ENCODE data around the gene CIDEB.
A peak's percentile ranks its signal among the peaks of the same experiment; 100 is the strongest.

Gene CIDEB

DNA sequence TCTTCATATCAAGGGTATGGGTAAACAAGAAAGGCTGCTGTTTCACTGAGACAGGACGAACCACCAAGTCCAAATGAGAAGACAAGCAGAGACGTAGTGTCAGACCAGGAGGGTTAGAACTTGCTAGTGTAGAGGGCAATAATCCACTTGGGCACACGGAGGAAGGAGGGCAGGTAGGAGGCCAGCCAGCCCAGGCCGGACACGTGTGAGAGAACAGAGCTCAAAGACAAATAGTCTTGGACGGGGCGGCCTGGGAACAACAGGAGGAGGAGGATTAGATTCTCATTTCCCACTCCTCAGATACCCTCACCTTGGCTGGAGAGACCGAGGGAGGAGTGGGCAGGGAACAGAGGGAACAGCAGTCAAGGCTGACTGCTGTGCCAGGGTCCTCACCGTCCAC lies 17.0 kb downstream of the CIDEB start:
- no peak for DNase-seq (ENCODE audit: low spot score)

DNA sequence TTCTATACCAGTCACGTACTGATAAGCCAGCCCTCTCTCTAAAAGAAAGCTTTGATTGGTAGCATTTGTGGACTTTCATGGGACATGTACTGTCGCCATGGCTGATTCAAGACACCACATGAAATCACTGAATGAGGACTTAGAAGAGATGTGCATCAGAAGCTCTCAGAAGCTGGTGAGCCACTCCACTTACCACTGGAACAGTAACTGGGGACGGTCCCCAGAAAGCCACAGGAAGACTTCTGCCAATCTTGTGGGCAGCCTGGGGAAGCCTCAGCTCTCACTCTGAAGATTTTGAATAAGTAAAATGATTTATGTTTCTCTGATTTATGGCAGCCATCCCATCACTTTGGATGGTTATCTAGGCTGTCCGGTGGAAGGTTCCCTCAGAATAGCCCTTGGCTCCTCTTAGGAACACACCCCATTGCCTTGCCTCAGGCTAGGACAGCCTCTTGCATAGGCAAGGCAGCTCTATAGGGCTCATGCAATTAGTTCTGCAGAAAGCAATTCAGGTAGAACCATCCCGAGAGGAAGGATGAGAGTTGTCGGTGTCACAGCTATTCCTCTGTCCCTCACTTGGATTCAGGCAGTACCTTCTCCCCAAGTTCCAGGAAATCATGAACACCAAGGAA lies 18.0 kb downstream of the CIDEB start:
- peak; percentile 79 for DNase-seq (ENCODE audit: low spot score)

DNA sequence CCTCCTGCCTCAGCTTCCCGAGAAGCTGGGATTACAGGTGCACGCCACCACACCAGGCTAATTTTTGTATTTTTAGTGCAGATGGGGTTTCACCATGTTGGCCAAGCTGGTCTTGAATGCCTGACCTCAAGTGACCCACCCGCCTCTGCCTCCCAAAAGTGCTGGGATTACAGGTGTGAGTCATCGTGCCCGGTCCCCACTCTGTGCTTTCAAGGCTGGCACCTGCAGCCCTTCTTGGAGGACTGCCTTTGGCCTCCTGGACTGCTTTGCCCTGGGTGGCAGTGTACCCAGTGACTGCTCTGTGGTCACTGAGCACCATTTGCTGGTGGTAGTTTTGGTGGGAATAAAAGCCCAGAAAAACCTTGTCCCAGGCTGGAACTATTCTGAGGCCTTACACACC lies 20.8 kb downstream of the CIDEB start:
- DNase-seq (ENCODE audit: low spot score): no peak

DNA sequence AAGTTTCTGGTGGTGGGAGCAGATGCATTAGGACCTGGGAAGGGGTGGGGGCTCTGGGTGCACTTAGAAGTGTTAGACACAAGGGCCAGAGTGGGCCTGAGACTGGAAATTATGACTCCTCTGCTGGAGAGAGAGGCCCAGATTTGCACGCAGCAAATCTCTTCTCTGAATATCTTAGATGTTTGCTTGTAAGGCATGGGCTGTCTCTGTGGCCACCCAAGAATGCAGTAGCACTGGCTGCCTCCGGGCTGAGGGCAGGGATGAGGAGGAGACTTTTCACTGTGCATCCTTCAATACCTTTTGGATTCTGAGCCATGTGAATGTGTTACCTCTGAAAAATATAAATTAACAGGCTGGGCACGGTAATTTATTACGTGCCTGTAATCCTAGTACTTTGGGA lies 22.4 kb downstream of the CIDEB start:
- DNase-seq (ENCODE audit: low spot score): no peak

DNA sequence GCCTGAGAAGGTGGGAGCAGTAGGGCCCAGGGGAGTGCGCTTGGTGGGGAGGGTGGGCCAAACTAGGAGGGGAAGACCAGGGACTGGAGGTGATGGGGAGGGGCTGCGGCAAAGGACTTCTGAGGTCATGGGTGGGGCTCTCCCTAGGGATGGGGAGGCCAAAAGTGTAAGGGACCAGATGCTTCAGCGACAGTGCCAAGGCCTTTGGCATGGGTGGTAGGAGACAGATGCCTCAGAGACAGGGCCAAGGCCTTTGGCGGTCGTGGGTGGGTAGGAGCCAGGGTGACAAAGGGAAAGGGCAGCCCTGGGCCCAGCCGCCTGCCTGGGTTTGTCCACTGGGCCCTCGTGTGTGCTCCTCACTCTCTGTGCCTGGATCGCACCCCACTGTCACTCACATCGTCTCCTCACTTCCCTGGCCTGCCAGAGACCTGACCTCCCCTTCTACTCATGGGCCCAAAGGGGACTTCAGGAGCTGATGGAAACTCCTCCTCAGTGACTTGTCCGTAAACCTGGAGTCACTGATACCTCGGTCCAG lies 23.2 kb downstream of the CIDEB start:
- DNase-seq (ENCODE audit: low spot score): no peak

DNA sequence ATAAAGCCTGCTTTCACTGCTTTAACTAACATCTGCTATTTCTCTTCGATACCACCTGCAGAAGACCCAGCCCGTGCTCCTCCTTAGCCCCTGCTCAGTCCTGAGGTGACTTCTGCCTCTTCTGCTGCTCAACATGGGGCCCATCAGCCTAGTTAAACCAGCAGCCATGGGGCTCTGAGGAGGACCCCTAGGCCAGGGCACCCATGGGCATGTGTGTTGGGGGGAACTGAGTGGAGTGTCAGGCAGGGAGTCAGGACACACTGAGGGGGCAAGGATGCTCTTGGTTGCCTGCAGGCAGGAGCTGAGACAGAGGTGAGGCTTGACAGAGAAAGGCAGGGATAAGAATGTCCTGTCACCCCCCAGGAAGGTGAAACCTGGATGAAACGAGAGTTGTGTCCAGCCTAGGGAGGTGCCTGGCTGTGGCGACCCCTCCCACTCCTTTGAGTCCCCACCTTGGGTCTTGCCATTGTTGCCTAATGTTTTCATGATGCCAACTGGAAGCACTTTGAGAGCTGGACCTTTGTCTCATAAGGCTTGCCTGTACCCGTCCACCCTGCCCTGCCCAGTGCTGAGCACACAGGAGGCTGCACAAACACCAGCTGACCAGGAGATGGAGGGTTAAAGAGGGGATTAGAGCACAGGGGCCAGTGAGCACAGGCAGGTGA lies 23.8 kb downstream of the CIDEB start:
- no peak for DNase-seq (ENCODE audit: low spot score)

DNA sequence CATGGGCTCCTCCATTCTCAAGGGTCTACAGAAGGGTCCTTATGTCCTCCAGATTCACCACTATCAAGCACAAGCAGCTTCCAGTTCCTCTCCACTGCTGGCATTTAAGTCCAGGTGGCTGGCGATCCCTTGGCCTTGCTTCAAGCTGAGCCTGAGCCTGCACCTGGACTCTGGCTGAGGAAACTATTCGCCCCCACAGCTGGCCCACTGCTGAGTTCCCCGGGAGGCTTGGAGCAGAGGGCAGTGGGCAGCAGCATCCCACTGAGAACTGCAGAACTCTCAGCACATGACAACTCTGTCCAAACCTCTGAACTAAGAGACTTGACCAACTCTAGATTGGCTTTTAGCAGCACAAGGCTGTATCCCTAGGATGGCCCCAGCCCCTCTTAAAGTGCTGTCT lies 25.0 kb downstream of the CIDEB start:
- DNase-seq (ENCODE audit: low spot score): no peak

DNA sequence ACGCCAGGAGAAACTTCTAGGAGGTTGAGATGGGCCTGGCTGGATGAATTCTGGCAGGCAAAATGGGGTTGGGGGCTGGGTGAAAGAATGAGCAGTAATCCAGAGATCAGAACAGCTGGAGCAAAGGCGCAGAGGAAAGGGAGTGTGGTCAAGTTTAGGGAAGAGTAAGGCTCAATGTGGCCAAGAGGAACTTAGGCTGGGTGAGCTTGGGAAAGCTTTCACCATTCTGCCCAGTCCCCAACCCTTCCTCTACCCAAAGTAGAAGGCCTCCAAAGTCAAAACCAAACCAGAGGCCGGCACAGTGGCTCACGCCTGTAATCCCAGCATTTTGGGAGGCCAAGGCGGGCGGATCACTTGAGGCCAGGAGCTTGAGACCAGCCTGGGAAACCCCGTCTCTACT lies 26.1 kb downstream of the CIDEB start:
- no peak for DNase-seq (ENCODE audit: low spot score)

DNA sequence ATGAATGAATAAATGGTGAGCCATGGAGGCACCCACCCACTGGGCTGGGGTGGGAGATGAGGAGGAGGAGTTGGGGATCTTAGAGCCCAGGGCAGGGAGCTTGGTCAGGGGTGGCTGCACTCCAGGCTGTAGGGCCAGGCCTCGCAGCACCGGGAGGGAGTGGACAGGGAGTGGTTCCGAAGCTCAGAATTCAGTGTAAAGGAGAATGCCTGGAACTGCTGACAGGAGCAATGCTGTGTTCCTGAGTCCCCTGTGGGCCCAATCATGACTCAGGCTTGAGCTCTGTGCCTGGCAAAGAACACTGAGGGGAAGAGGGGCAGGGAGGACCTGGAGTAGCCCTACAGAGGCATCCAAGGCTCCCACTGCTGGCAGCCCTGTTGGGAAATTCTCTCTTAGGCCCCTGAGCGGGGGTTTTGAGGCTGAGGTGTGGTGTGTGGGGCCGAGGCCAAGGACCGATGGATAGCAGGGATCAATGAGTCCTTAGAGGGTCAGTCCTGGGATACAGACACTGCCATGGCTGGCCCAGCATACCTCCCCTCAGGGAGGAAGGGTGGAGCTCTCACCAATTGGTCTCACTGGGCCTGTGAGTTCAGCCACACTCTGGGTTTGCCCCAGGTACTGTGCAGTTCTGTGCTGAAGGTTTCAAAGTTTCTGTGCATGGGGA lies 26.8 kb downstream of the CIDEB start:
- no peak for DNase-seq (ENCODE audit: low spot score)

DNA sequence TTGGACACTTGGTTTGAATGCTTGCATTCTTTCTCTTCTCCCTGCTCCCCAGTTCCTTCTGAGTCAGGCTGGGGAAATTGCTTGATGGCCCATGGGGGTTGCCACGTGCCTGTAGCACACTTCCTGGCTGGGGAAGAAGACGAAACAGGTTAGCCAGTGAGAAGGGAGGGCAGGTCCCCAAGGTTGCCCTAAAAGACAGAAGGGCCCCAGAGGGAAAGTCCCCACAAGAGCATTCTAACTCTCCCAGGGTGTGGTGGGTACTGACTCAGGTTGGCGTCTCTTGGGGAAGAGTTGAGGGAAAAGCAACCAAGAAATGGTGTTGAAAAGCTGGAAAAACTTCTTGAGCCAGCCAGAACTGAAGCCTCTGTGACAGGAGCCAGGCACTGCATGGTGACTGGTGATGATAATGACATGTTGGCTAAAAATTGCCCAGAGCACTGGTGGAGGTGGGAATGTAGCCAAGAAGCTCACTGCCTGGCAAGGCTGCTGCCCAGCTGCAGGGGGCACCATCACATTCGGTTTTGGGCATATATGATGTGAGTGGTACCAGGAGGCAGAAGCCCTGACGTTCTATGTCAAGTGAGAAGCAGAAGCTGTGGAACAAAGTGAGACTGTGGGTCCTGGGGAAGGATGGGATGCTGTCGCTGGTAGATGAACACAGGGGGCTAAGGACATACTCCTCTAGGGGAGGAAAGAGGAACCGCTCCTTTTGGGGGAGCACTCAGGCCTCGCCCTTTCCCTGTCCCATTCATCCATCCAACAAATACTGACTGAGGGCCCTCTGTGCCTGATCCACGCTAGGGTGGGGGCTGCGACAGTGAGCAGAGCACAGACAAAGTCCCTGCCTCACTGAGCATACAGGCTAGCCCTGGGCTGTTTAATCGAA lies 28.2 kb downstream of the CIDEB start:
- DNase-seq (ENCODE audit: low spot score): peak; percentile 53

DNA sequence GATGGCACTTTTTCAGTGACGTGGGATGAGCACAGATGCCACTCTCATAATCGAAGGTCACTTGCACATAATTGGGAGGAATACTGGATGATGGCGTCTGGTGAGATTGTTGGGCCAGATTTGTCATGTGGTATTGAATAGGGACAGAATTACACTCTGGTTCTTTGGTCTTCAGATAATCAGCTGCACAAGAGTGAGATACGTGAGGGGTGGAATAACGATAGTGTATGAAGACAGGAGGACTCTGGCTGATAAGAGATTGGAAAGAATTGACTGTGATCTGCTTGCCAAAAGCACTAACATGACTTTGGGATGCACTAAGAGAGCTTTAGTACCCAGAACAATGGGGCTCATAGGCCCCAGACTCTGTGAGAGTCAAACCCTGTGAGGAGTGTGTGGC lies 29.4 kb downstream of the CIDEB start:
- no peak for DNase-seq (ENCODE audit: low spot score)

DNA sequence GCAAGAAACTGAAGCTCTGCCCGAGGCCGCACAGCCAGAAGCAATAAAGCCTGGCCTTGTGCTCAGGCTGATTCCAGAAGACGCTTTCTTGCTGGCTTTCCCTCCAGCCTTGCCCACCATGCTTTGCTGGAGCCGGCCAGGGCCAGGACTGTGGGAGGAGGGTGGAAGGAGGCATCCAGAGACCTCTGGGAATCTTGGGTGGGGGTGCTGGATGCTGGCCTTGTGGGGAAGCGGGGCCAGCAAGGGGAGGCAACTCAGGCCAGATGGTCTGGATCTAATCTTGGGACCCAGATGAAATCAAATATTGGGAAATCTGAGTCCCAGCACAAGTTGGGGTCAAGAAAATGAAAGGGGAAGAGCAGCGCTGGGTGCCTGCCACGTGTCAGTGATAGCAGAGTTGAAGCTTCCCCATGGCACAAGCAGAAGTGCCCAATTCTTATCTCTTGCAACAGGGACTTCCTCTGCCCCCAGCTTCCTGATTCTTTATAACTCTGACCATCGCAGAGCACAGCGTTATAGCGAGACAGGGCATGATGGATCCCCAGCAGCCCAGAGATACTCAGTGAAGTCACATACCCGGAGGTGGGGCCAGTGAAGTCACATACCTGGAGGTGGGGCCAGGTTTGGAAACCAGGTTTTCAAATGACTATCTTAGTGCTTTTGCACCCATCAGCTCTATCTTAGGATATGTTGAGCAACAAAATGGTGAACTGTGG lies 30.0 kb downstream of the CIDEB start:
- DNase-seq (ENCODE audit: low spot score): no peak

DNA sequence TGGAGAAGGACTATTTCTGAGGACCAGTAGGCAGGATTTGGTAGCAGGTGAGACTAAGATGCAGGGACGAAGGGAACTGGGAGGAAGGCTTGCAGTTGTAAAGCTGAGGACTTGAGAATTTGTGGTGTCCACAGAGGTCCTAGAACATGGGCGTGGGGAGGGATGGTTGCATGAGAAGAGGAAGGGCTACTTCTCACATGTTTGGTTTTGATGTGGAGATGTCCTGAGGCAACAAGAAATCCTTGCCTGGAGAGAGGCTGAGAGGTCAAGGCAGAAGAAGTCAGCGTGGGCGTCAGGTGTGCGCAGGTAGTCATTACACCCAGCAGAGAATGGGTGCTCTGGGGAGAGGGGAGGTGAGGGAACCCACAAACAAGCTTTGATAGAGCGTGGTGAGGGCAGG lies 30.7 kb downstream of the CIDEB start:
- DNase-seq (ENCODE audit: low spot score): no peak

DNA sequence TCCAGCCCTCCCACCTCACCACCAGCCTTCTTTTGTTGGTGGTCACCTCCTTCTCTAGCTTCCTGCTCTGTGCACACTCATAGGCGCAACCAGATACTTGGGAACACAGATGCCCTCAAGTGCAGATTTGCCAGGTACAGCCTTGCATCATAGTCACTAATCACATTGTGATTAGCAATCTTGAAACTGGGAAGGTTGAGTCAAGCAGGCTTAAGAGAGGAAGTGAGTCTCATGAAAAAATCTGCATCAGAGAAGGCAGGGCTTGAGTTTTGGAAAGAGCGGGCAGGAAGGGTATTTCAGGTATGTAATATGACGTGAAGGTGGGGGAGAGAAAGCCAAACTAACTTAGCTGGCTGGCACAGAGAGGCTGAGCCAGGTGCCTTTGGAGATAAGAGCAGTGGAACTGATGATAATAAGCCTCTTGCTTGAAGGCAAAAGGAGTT lies 33.7 kb downstream of the CIDEB start:
- peak; percentile 91 for DNase-seq (ENCODE audit: low spot score)

DNA sequence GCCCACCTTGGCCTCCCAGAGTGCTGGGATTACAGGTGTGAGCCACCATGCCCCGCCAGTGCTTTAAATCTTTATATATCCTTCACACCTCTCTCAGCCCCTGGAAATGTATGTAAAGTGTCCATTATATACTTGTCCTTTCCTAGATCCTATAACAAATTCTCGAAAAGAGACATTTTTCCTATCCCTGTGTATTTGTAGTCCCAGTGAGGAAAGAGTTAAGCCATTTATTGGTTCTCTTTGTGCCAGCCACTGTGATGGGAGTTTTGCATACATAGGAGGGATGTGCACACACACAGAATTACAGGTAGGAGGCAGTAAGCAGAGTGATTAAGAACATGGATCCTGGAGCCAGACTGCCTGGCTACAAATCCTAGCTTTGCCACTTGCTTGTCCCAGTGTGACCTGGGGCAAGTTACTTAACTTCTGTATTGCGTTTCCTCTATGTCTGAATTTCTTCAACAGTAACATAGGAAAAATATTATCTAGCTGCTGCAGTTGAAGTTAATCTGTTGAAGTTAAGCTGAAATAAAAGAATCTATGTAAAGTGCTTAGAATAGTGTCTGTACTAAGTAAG lies 34.3 kb downstream of the CIDEB start:
- DNase-seq (ENCODE audit: low spot score): no peak

DNA sequence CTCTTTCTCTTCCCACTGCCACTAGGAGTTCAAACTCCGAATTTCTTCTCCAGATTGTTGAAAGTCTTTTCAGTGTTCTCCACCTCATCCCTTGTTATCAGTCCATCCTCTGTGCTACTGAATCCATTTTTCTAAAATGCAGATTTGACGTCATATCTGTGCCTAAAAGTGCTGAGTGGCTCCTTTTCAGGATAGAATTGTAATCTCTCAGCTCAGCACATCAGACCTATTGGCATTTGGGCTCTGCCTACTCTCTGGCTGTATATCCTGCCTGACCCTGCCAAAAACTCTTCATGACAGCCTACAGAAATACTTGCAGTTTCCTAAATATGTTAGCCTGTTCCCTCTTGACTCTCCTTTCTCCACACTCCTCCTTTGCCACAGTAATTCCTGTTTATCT lies 35.3 kb downstream of the CIDEB start:
- DNase-seq (ENCODE audit: low spot score): no peak

DNA sequence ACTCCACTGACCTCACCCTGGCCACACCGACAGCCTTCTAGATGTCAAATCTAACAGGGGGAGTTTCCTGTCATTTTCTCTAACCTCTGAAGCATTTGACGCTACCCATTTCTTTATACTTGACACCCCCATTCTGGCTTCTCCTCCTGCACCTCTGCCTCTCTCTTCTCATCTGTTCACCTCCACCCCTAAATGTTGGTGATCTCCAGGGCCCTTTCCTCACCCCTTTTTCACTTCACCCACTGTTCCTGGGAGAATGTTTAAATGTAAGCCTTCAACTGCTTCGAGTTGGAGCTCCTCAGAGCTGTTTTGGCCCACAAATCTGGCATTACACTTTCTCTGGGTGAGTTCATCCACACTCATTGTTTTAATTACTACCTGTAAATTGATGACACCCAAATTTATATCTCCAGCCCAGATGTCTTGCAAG lies 35.9 kb downstream of the CIDEB start:
- DNase-seq (ENCODE audit: low spot score): no peak

DNA sequence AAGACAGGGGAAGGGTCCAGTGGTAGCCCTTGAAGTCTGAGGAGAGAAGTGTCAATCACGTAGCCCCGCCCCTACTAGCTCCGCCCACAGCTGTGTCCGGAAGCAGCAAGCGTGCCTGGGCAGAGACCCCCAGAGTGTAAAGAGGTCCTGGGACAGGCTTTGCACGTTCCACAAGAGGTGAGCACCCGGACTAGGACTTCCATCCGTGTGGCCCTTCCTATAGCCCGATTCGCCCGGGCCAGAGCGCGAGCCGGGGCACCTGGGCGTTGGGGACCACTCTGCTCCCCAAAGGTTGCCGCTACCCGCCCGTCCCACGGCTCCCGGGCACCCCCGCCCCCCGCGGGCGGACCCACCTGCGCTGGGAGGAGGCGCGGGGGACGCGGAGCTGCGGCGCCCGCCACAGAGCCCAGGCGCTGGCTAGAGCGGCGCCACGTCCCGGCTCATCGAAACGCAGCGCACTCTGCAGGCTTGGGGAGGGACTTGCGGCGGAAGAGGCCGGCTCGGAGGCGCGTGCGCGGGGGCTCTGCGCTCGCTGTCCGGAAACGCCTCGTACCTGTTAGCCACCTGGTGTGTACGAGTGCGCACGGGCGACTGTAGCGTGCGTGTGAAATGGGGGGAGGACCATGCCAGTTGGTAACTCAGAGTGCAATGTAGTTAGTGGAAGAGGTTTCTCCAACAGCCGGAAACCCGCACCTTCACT lies 36.5 kb downstream of the CIDEB start, which contains the start of gene RABGGTA:
Gene RABGGTA, minus strand, starts transcription at position 464 of the 700 bp plus-strand sequence. CDS start 482 bp downstream, outside the sequence.
- peak; percentile 91 for DNase-seq (ENCODE audit: low spot score)

DNA sequence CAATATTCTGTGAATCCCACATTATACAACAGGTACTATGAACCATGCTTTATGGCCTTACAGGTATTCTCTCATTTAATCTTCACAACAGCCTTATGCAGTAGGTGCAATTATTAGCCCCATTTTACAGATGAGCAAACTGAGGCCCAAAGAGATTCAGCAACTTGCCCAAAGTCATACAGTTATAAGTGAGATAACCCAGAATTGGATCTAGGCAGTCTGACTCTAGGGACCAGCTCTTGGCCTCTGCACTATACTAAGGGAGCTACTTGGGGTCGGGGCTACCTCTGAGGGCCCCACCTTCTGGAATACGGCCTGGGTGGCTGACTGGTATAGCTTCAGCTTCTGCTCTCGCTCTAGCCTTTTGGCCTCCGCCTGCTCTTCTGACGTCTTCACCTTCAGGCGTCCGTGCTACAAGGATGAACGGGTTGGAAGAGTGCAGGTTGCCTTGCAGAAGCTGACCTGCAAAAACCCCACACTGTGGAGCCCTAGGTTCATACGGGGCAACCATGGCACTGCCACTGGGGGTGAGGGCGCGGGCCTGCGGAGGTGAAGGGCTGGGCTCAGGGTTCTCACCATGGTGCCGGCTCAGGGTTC lies 37.1 kb downstream of the CIDEB start:
- no peak for DNase-seq (ENCODE audit: low spot score)

Measured in activated CD4-positive, alpha-beta T cell treated with anti-CD3 and anti-CD28 coated beads, Interleukin-2, Interleukin-4, amounts not matched to agents 100 ng/mL and 50 ng/mL, durations not matched to agents 16 hours and 8 hours (primary cell).